Stimulated activated effector memory CD8-positive, alpha-beta T cell treated with anti-CD3 and anti-CD28 coated beads, Interleukin-12 subunit alpha, Interleukin-12 subunit beta, amount 100 ng/mL, for 72 hours (primary cell): ENCODE data around the gene CPTP.

Experiments used
- ATAC-seq: fragments of 150-1000 bp; cut with Tn5 transposase; 2 replicates; pipeline ENCODE4 v1.10.0; 2021
- DNase-seq, 2 donors: peaks; one replicate each; pipeline ENCODE4 v3.0.0; 2021 to 2022; ENCODE audit warnings: low spot score in 2 of 2
- H3K27ac Mint-ChIP-seq: one replicate; pipeline ENCODE4 v1.8.0; 2022; ENCODE audit warnings: mild to moderate bottlenecking, mixed read lengths
- H3K36me3 Mint-ChIP-seq: one replicate; pipeline ENCODE4 v1.8.0; 2022; ENCODE audit warnings: mild to moderate bottlenecking, mixed read lengths
- H3K4me1 Mint-ChIP-seq: one replicate; pipeline ENCODE4 v1.8.0; 2022; ENCODE audit warnings: mixed read lengths
- H3K4me3 Mint-ChIP-seq: one replicate; pipeline ENCODE4 v1.8.0; 2022; ENCODE audit warnings: mild to moderate bottlenecking, mixed read lengths
- H3K9me3 Mint-ChIP-seq: one replicate; pipeline ENCODE4 v1.8.0; 2022; ENCODE audit warnings: mixed read lengths

Gene CPTP

DNA sequence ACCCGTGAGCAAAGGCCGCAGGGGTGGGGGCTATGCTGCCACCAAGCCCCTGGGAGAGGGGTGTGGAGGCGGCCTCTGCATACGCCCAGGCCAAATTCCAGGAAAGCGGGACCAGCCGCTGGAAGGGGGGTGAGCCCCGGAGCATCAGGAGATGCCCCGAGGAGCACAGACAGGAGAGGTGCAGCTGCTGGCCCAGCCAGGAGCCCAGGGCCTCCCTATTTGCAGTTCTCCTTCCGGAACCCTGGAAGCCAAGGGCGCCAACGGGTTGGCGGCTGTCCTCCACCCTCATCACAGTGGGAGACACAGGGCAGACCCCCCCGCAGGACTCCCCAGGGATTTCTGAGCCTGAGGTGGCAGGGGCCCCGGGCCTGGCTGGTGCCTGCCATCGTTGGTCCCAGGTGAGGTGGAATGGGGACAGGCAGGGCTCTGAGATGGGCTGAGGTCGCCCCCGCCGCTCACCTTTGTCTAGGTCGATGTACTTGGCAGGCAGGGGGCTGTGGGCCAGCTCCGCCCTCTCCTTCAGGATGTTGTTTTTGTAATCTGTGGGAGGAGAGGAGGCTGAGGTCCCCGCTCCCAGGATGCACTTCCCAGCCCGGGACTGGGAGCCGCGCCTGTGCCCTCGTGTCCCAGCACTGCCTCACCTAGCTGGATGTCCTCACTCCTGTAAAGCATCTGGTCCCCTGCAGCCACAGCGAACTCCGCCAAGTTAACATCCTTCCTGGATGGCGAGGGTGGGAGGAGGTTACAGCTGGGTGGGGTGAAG is 29.0 kb downstream of the CPTP start:
- Mint-ChIP-seq H3K4me3 (peak overlapping the region; percentile 18), H3K4me1 (peaks cover 7% of the 10 kb centered on the region), H3K36me3 (no peaks in the 10 kb centered on the region), H3K27ac (no peak overlapping the region), H3K9me3 (no peaks in the 10 kb centered on the region)
- ATAC-seq (no peak), DNase-seq (no peak)

GRCh38 chr1:1354271-1355247 is 30.0 kb downstream of the CPTP start:
- DNase-seq = no peak
- Mint-ChIP-seq H3K4me1 (peaks cover 13% of the 10 kb centered on the region), H3K36me3 (no peaks in the 10 kb centered on the region), H3K9me3 (no peaks in the 10 kb centered on the region), H3K27ac (no peak overlapping the region), H3K4me3 (peak overlapping the region; percentile 18)
- ATAC-seq = no peak

DNA sequence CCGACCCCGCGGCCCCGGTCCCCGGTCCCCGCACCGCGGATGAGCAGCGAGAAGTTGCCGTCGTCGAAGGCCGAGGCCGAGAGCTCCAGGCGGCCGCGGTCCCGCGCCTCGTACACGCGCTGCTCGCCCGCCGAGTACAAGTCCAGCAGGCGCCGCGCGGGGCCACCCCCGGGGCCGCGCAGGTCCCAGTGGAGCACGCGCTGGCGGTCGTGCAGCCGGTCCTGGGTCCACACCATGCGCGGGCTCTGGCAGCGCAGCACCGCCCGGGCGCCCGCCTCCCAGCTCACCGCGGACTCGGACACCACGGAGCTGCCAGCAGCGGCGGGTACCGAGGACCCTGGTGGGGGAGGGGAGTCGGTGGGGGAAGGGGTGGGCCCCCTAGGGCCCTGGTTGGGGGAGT is 30.8 kb downstream of the CPTP start:
- H3K27ac Mint-ChIP-seq = no peak overlapping the region
- ATAC-seq (peak; percentile 42), DNase-seq (no peak)
- H3K36me3 Mint-ChIP-seq = no peaks in the 10 kb centered on the region
- no peaks in the 10 kb centered on the region for H3K9me3 Mint-ChIP-seq
- H3K4me3 Mint-ChIP-seq = no peak overlapping the region
- H3K4me1 Mint-ChIP-seq = peaks cover 13% of the 10 kb centered on the region

GRCh38 chr1:1356166-1356795 is 31.7 kb downstream of the CPTP start:
- ATAC-seq = no peak
- H3K4me1 Mint-ChIP-seq = peaks cover 13% of the 10 kb centered on the region
- no peak overlapping the region for H3K4me3 Mint-ChIP-seq
- H3K27ac Mint-ChIP-seq = no peak overlapping the region
- no peak for DNase-seq
- no peaks in the 10 kb centered on the region for H3K9me3 Mint-ChIP-seq
- no peaks in the 10 kb centered on the region for H3K36me3 Mint-ChIP-seq

GRCh38 chr1:1356796-1357401 is 32.3 kb downstream of the CPTP start:
- ATAC-seq = peak; percentile 24
- peaks cover 12% of the 10 kb centered on the region for H3K4me1 Mint-ChIP-seq
- no peaks in the 10 kb centered on the region for H3K36me3 Mint-ChIP-seq
- H3K4me3 Mint-ChIP-seq = no peak overlapping the region
- no peaks in the 10 kb centered on the region for H3K9me3 Mint-ChIP-seq
- DNase-seq = no peak
- no peak overlapping the region for H3K27ac Mint-ChIP-seq

DNA sequence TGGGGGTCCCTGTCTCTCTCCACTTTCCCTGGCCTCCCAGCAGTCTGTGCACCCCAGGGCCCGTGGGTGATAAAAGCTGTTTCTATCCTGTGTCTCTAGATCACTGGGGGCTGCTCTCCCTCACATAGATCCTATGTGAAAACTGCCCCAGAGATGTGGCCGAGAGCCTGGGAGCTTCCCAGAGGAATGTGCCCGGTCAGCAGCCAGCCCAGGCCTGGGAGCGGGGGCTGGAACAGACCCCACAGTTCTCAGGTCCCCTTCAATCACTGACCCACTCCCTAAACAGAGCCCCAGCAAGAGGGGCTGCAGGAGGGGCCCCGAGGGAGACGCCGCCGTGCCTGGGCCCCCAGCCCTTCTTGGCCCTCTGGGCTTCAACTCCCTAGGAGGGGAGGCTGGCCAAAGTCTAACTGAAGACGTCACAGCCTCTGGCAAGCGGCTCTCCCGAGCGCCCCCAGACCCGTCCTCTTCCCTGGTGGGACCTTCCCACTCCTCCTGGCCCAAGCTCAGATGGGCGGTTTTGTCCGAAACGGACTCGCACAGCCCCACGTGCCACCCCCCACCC is 33.4 kb downstream of the CPTP start:
- Mint-ChIP-seq H3K27ac (no peak overlapping the region), H3K4me3 (no peak overlapping the region), H3K9me3 (no peaks in the 10 kb centered on the region), H3K4me1 (peaks cover 5% of the 10 kb centered on the region), H3K36me3 (no peaks in the 10 kb centered on the region)
- DNase-seq (no peak), ATAC-seq (no peak)

DNA sequence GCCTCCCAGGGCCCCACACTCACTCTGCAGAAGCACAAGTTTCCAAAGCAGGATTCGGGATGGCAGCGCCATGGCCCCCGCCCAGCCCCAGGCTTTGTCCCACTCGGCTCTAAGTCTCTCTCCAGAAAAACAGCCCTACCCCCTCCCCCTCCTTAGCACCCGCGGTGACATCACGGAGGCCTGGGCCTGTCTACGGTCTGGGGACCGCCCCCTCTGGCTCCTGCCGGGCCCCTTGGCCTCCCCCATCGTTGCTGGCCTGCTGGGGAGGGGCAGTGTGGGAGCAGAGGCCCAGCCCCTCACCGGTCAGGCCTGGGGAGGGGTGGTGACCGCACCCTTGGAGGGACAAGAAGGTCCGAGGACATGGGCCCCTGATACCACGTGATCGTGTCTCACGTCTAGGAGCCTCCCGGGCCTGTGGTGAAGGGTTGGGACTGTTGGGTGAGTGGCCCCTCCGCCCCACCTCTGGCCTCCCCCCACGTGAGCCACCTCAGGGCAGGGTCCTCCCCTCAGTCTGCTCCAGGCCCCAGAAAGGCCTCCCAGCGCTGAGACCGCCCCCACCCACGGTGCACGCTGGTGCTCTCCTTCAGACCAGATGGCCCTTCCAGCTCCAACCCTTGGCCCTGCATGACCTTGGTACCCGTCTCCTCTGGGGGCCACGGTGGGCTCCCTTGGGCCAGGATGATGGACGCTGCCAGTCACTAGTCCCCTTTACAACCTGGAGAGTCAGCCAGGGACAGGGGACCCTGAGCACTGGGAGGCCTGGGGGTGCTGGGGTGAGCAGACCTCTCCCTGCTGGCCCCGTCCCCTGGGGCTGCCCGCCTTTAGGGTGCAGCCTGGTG is 34.0 kb downstream of the CPTP start, which contains the start of gene MXRA8:
TSS of gene MXRA8 (minus strand) at position 123 of the 839 bp plus-strand sequence. CDS start at position 72, 51 bp downstream.
- H3K4me3 Mint-ChIP-seq = no peak within 1 kb of the TSS
- ATAC-seq = no peak
- DNase-seq = no peak
- peaks cover 5% of the 10 kb centered on the region for H3K4me1 Mint-ChIP-seq
- no peaks in the 10 kb centered on the region for H3K9me3 Mint-ChIP-seq
- no peaks in the 10 kb centered on the region for H3K36me3 Mint-ChIP-seq
- H3K27ac Mint-ChIP-seq = no peak within 1 kb of the TSS

- no peaks in the 10 kb centered on the region for H3K9me3 Mint-ChIP-seq
- H3K27ac Mint-ChIP-seq = no peak overlapping the region
- peaks cover 5% of the 10 kb centered on the region for H3K4me1 Mint-ChIP-seq
- DNase-seq (no peak), ATAC-seq (peak; percentile 27)
- H3K4me3 Mint-ChIP-seq = no peak overlapping the region
- no peaks in the 10 kb centered on the region for H3K36me3 Mint-ChIP-seq
Observed at GRCh38 chr1:1359308-1359663, 34.7 kb downstream of the CPTP start.

DNA sequence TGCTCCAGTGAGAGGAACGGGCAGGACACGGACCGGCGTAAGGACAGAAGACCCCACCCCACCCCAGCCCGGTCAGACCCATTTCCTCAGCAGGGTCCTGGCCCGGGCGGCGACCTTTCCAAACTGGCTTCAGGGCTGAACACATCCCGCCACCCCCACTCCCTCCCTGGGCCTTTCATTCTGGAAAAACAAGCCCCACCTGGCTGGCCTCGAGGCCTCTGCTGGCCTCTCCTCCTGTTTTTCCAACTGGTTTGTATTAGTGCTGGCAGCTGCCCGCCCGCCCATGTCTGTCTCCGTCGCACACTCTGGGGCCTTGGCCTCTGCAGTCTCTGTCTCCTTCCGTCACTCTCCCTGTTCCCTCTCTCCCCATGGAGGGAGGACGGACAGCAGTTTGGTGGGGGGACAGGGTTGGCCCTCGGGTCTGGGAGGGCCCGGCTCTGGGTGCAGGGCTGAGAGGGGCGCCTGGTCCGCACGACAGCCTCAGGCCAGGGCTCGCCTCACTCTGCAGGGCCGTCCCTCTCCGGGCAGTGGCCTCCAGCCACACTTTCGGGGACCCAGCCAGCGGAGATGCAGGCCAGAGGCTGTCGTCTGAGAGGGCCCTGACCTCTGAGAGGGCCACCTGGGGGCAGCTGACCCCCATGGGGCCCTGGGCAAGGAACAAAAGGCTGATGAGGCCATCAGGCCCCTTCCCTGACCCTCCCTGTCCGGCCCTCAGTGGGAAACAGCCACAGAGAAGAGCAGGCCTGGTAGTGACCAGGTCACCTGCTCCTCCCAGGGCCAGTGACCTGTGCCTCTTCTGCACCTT is 35.3 kb downstream of the CPTP start:
- Mint-ChIP-seq H3K4me3 (no peak overlapping the region), H3K4me1 (peaks cover 5% of the 10 kb centered on the region), H3K36me3 (no peaks in the 10 kb centered on the region), H3K9me3 (no peaks in the 10 kb centered on the region), H3K27ac (no peak overlapping the region)
- ATAC-seq = no peak
- DNase-seq = no peak

GRCh38 chr1:1360506-1361169 is 36.0 kb downstream of the CPTP start:
- DNase-seq (no peak), ATAC-seq (no peak)
- H3K9me3 Mint-ChIP-seq = no peaks in the 10 kb centered on the region
- H3K4me3 Mint-ChIP-seq = no peak overlapping the region
- no peaks in the 10 kb centered on the region for H3K36me3 Mint-ChIP-seq
- peaks cover 5% of the 10 kb centered on the region for H3K4me1 Mint-ChIP-seq
- H3K27ac Mint-ChIP-seq = no peak overlapping the region

DNA sequence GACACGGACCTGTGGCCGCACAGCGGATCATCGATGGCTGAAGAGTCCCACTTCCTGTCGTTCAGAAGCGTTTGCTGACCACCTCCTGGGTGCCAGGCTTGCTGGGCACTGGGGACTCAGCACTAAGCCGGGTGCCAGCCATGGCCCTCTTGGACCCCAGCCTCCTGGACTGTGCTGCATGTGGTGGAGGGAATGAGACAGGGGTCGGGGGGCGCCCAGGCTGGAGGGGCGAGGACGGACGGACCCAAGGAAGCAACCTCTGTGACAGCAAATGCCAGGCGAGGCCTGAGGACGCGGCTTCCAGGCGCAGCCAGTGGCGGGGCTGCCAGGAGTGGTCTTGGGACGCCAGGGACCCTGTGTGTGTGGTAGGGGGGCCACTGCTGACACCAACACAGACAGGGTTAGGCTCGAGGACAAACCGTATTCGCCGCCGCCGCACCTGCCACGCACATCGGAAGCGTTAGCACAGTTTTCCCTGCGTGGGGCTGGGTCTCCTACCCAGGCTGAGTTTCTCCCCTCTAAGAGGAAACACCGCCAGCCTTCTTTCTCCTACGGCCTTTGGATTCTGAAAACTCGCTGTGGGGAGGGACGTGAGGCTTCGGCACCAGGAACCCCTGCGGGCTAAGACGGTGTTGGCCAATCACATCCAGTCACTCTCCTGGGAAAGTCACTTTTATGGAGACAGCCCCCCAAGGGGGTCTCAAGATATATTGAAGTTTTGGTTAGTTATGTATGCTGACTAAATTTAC is 36.8 kb downstream of the CPTP start:
- Mint-ChIP-seq H3K4me1 (peaks cover 5% of the 10 kb centered on the region), H3K9me3 (no peaks in the 10 kb centered on the region), H3K27ac (no peak overlapping the region), H3K36me3 (no peaks in the 10 kb centered on the region), H3K4me3 (no peak overlapping the region)
- no peak for ATAC-seq
- no peak for DNase-seq

- DNase-seq (no peak), ATAC-seq (no peak)
- H3K36me3 Mint-ChIP-seq = no peaks in the 10 kb centered on the region
- no peaks in the 10 kb centered on the region for H3K9me3 Mint-ChIP-seq
- H3K27ac Mint-ChIP-seq = no peak overlapping the region
- H3K4me3 Mint-ChIP-seq = no peak overlapping the region
- peaks cover 5% of the 10 kb centered on the region for H3K4me1 Mint-ChIP-seq
Observed at GRCh38 chr1:1361982-1362423, 37.4 kb downstream of the CPTP start.
